ENCODE data around the gene CERS2.

The CERS2 gene

DNA sequence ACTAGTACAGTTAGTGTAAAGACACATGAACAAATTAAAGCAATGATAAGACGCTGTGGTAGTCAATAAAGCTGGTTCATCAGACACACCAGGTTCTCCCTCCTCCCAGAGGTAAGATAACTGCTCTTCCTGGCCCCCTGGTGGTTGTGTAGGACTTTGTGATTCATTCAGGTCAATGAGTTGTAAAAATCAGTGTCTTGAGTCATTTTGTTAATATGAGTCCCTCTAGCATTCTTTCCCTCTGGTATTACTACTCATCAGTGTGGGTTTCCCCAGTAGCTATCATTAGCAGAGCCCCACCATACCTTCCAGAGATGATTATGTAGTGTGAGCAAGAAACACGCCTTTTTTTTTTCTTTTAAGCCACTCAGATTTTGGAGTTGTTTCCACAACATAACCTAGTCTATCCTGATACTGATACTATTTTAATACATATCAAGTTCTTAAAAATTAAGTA lies 52.1 kb downstream of the CERS2 start:
- Histone ChIP-seq H3K9me3 (ENCODE audit: control insufficient read depth, insufficient read depth, low read length) (no peaks in the 10 kb centered on the region), H3K36me3 (ENCODE audit: control insufficient read depth, insufficient read depth, low read length) (no peaks in the 10 kb centered on the region), H3K9ac (ENCODE audit: low read depth, low read length) (no peak overlapping the region), H3K4me3 (ENCODE audit: low read depth, low read length) (no peak overlapping the region), H3K27me3 (ENCODE audit: control insufficient read depth, insufficient read depth, low read length) (no peaks in the 10 kb centered on the region), H3K4me1 (ENCODE audit: control insufficient read depth, insufficient read depth, low read length) (peaks cover 2% of the 10 kb centered on the region)

GRCh38 chr1:150917387-150917786 lies 57.2 kb downstream of the CERS2 start:
- Histone ChIP-seq H3K36me3 (ENCODE audit: control insufficient read depth, insufficient read depth, low read length) (no peaks in the 10 kb centered on the region), H3K9me3 (ENCODE audit: control insufficient read depth, insufficient read depth, low read length) (no peaks in the 10 kb centered on the region), H3K27me3 (ENCODE audit: control insufficient read depth, insufficient read depth, low read length) (no peaks in the 10 kb centered on the region), H3K4me3 (ENCODE audit: low read depth, low read length) (no peak overlapping the region), H3K9ac (ENCODE audit: low read depth, low read length) (no peak overlapping the region), H3K4me1 (ENCODE audit: control insufficient read depth, insufficient read depth, low read length) (peaks cover 6% of the 10 kb centered on the region)

Data from iPS-15b (cell line).